HepG2 (cell line): ENCODE results near the gene NMT2. TPM values are rescaled to one million over a fixed set of nuclear protein-coding genes. Genes with fewer than 3 reads are reported as not detected.

Source experiments
- ATAC-seq: fragments of 200-7000 bp; cut with Tn5 transposase; 3 replicates; pipeline ENCODE4 v1.9.1; 2020; ENCODE audit warnings: mild to moderate bottlenecking, moderate library complexity
- BruUV-seq: library from RNA; stranded (reverse); fragments of 400-500 nt; replicated peaks from 2 replicates; lab custom pipeline; 2021; lab: Mats Ljungman, UMichigan
- CTCF ChIA-PET: fragments of 300-600 bp; formaldehyde crosslinking; extraction: SDS; loops from one replicate; lab custom pipeline; 2021; ENCODE audit warnings: low total read pairs, inconsistent platforms, low intra/inter-chr PET ratio; lab: Yijun Ruan, JAX
- POLR2A ChIA-PET: fragments of 350-600 bp; sonication (Branson Sonifier 250); formaldehyde crosslinking; loops from one replicate; lab custom pipeline; 2020; ENCODE audit warnings: antibody characterized with exemption, inconsistent platforms; lab: Yijun Ruan, JAX
- DNase-seq: peaks from one replicate; pipeline ENCODE4 v3.0.0-alpha.2; 2015; ENCODE audit warnings: low spot score
- FAIRE-seq: peaks from 3 replicates; lab custom pipeline; 2011; peaks lifted over from hg19 to GRCh38; lab: Jason Lieb, UNC
- H2AFZ ChIP-seq: one replicate; pipeline ENCODE4 v1.6.1; 2011; ENCODE audit warnings: low read length, inconsistent platforms
- H3K27ac ChIP-seq: fragments of 300-600 bp; 3 replicates; pipeline ENCODE4 v1.8.0; 2011; ENCODE audit warnings: mixed run types, mild to moderate bottlenecking, mixed read lengths, low read length, inconsistent platforms; ENCODE audit not compliant: insufficient read depth; ENCODE audit errors: extremely low read length
- H3K27me3 ChIP-seq, 2 experiments: fragments of 200-600 bp in 1 of 2; 2 replicates in 1 of 2; 3 replicates in 1 of 2; pipeline versions ENCODE4 v1.6.0 to v1.8.0; 2011; ENCODE audit warnings: low read length in 2 of 2, mild to moderate bottlenecking in 2 of 2, moderate library complexity in 2 of 2, inconsistent platforms in 1 of 2; ENCODE audit not compliant: insufficient read depth in 2 of 2, control insufficient read depth in 1 of 2
- H3K36me3 ChIP-seq, 2 experiments: fragments of 200-600 bp in 1 of 2; replicated peaks in 1 of 2; 2 replicates in 1 of 2; 3 replicates in 1 of 2; pipeline versions ENCODE4 v1.5.1 to v1.8.0; 2011; ENCODE audit warnings: low read length in 2 of 2, inconsistent platforms in 1 of 2; ENCODE audit not compliant: insufficient read depth in 2 of 2, control insufficient read depth in 1 of 2
- H3K4me1 ChIP-seq: 2 replicates; pipeline ENCODE4 v1.5.1; 2012; ENCODE audit warnings: low read length, inconsistent platforms; ENCODE audit not compliant: insufficient read depth
- H3K4me2 ChIP-seq: 2 replicates; pipeline ENCODE4 v1.6.0; 2011; ENCODE audit warnings: low read depth, low read length, inconsistent platforms
- H3K4me3 ChIP-seq, 3 experiments: fragments of 200-600 bp in 1 of 3; sonication (generic), shearing (Covaris generic) in 1 of 3; replicated peaks in 1 of 3; 2 replicates each; pipeline ENCODE4 v1.5.1; 2011 to 2016; ENCODE audit warnings: low read length in 3 of 3, inconsistent platforms in 2 of 3, low read depth in 2 of 3, mild to moderate bottlenecking in 2 of 3, control low read depth in 1 of 3, mixed read lengths in 1 of 3; ENCODE audit not compliant: insufficient read depth in 1 of 3
- H3K79me2 ChIP-seq: one replicate; pipeline ENCODE4 v1.6.1; 2011; ENCODE audit warnings: low read length, inconsistent platforms; ENCODE audit not compliant: insufficient read depth
- H3K9ac ChIP-seq: 2 replicates; pipeline ENCODE4 v1.6.0; 2011; ENCODE audit warnings: mild to moderate bottlenecking, low read depth, low read length, inconsistent platforms; ENCODE audit not compliant: insufficient read depth
- H3K9me3 ChIP-seq: 2 replicates; pipeline ENCODE4 v1.5.1; 2012; ENCODE audit warnings: mild to moderate bottlenecking, low read length
- H4K20me1 ChIP-seq: 2 replicates; pipeline ENCODE4 v1.6.0; 2011; ENCODE audit warnings: inconsistent platforms, mild to moderate bottlenecking, low read length, moderate library complexity; ENCODE audit not compliant: insufficient read depth
- CREB1 ChIP-seq, 2 experiments: fragments of 450-650 bp in 1 of 2; IDR thresholded peaks; 2 replicates each; pipeline ENCODE4 v1.6.1; 2016 to 2017; ENCODE audit warnings: control low read depth in 1 of 2, mild to moderate bottlenecking in 1 of 2, missing compliant biosample characterization in 1 of 2, missing genetic modification characterization in 1 of 2
- HES4 ChIP-seq: sonication (generic); formaldehyde crosslinking; IDR thresholded peaks from 2 replicates; pipeline ENCODE4 v1.9.0; 2021; ENCODE audit warnings: mild to moderate bottlenecking, missing genetic modification reagents, borderline replicate concordance
- ZBTB3 ChIP-seq: sonication (generic); formaldehyde crosslinking; IDR thresholded peaks from 2 replicates; pipeline ENCODE4 v1.4.0; 2020; ENCODE audit warnings: low read depth, mild to moderate bottlenecking, moderate library complexity, missing genetic modification reagents, borderline replicate concordance
- ZNF629 ChIP-seq: sonication (generic); formaldehyde crosslinking; conservative IDR thresholded peaks from 2 replicates; pipeline ENCODE4 v1.5.0; 2020; ENCODE audit warnings: missing genetic modification reagents
- WGBS: methylation state at CpG from one replicate; pipeline ENCODE4 v1.1.6; 2017; ENCODE audit warnings: low lambda C conversion rate; 5-methylcytosine and 5-hydroxymethylcytosine counted together
- in situ Hi-C: cut with HindIII; loops from 2 replicates; pipeline ENCODE4 v1.10.0; 2017; ENCODE audit warnings: low pct_unique_long_range_greater_than_20kb; ENCODE audit not compliant: extremely low pct_ligation_motif_present
- intact Hi-C: fragments of 100-400 bp; cut with micrococcal nuclease; formaldehyde crosslinking; loops from one replicate; pipeline ENCODE4 v1.10.0; 2022; ENCODE audit not compliant: unreplicated experiment
- polyA plus RNA-seq, 8 experiments: library from polyadenylated mRNA; depleted of rRNA in 3 of 8; stranded (reverse) in 7 of 8; unstranded in 1 of 8; fragments of >200 nt; fragmentation: Illumina TruSeq in 4 of 8; extraction: Trizol in 4 of 8; gene quantifications; 2 replicates each; pipeline versions ENCODE4 v1.2.1 to v1.2.3, GENCODE V29; 2011 to 2016; ENCODE audit warnings: low read depth in 4 of 8, missing spikeins in 1 of 8, mixed read lengths in 1 of 8; ENCODE audit not compliant: insufficient read depth in 1 of 8
- total RNA-seq, 5 experiments: library from RNA; depleted of rRNA; stranded (reverse); fragments of >200 nt; fragmentation: Illumina TruSeq; extraction: Trizol; gene quantifications; 2 replicates each; pipeline ENCODE4 v1.2.3, GENCODE V29; 2016; ENCODE audit warnings: low read depth in 1 of 5
- TF ChIP-seq, protein P1 (sequence below): sonication (generic); formaldehyde crosslinking; conservative IDR thresholded peaks from 2 replicates; pipeline ENCODE4 v1.4.0; 2020; ENCODE audit warnings: missing genetic modification reagents

Gene NMT2
- total and polyA plus RNA-seq, 2 of the 13 experiments (the other 11 are each of a cell fraction or from before 2014, with no cell fraction given): 10.1 to 23.8 TPM

DNA sequence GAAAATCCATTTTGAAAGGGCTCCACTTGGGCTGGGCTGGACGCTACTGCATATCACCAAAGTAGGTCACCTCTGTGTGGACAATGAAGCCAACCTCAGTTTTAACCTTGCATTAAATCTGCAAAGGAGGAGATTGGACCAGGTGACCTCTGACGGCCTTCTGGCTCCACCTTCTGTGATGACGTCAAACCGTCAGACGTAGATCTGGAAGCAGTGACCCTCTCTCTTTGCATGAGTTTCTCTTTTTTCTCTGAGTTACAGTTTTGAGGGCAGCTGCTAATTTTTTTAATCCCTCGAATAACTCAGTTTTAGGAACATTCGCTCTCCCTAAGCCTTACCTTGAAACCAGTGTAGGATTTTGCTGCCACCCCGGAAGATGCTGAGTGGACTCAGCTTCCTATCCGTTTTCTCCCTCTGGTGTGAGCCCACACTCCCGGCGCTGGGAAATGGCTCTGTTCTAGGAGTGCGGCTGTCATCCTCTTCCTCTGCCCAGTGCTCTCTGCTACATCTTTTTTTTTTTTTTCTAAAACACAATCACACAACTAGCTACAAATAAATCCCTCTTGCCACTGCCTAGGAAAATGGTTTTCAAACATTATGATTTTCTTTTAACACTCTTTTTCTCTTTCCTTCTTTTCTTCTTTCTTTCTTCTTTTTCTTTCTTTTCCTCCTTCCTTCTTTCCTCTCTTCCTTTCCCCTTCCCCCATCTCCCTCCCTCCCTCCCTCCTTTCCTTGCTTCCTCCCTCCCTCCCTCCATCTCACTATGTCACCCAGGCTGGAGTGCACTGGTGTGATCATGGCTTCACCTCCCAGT is 27.7 kb upstream of the NMT2 start:
- Histone ChIP-seq H3K79me2 (no peaks in the 10 kb centered on the region), H2AFZ (no peak overlapping the region), H4K20me1 (no peaks in the 10 kb centered on the region), H3K27ac (no peak overlapping the region), H3K27me3 (0 out of 5 replicates have a peak, but pooled peaks cover 0 to 1% of the 10 kb centered on the region in 2 experiments), H3K9me3 (no peaks in the 10 kb centered on the region), H3K4me3 (no peak overlapping the region), H3K4me1 (peaks cover 11% of the 10 kb centered on the region; the same call in 1 of the 2 replicates), H3K9ac (no peak overlapping the region), H3K4me2 (no peak overlapping the region), H3K36me3 (no peaks in the 10 kb centered on the region)
- ATAC-seq (no peak), FAIRE-seq (no peak), DNase-seq (no peak)
- intact Hi-C loops: no loop called here
- CTCF ChIA-PET: no interaction called here
- in situ Hi-C loops: no loop called here
- BruUV-seq: no TSS peak
- POLR2A ChIA-PET: no interaction called here
- TF ChIP-seq CREB1 (IDR thresholded peaks at IDR 0.05): peak; percentile 55
- no peak for TF ChIP-seq CREB1 (CRISPR knock-in tag; IDR thresholded peaks at IDR 0.05)
- no peak for TF ChIP-seq HES4
- TF ChIP-seq ZNF629 (CRISPR knock-in tag): no peak
- TF ChIP-seq ZBTB3 (CRISPR knock-in tag): no peak
- TF ChIP-seq, protein P1, sequence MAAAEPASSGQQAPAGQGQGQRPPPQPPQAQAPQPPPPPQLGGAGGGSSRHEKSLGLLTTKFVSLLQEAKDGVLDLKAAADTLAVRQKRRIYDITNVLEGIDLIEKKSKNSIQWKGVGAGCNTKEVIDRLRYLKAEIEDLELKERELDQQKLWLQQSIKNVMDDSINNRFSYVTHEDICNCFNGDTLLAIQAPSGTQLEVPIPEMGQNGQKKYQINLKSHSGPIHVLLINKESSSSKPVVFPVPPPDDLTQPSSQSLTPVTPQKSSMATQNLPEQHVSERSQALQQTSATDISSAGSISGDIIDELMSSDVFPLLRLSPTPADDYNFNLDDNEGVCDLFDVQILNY: no peak
- WGBS: 68% methylated on average over 12 of the region's 12 CpGs
